ENCODE data around the gene RIMS1.

GRCh38 chr6:72440611-72441010 lies 554.3 kb downstream of the RIMS1 start:
- TF ChIP-seq CTCF (IDR thresholded peaks at IDR 0.05), result no peak
- TF ChIP-seq POLR2A (IDR thresholded peaks at IDR 0.05), result no peak
